Kidney (tissue), 14 donors: ENCODE data around the gene CHD5. TPM values are rescaled to one million over a fixed set of nuclear protein-coding genes. Genes with fewer than 3 reads are reported as not detected.

ENCODE experiments used
- DNase-seq, 5 donors: peaks; one replicate each; pipeline ENCODE4 v3.0.0-alpha.2; 2013 to 2020
- FAIRE-seq: peaks from 2 replicates; lab custom pipeline; 2012; peaks lifted over from hg19 to GRCh38; lab: Jason Lieb, UNC
- H3K27ac ChIP-seq, 2 donors: one replicate each; pipeline ENCODE4 v1.7.0; 2013; ENCODE audit warnings: low read depth in 2 of 2, low read length in 2 of 2, inconsistent platforms in 1 of 2
- H3K27me3 ChIP-seq: one replicate; pipeline ENCODE4 v1.7.1; 2013; ENCODE audit warnings: low read length, inconsistent platforms; ENCODE audit not compliant: control insufficient read depth, insufficient read depth
- H3K36me3 ChIP-seq, 3 donors: one replicate each; pipeline versions ENCODE4 v1.7.0 to v1.7.1; 2013; ENCODE audit warnings: low read length in 3 of 3, control low read depth in 1 of 3, inconsistent platforms in 1 of 3; ENCODE audit not compliant: insufficient read depth in 3 of 3, control insufficient read depth in 2 of 3
- H3K4me1 ChIP-seq, 3 donors: one replicate each; pipeline versions ENCODE4 v1.7.0 to v1.7.1; 2013; ENCODE audit warnings: low read length in 3 of 3, inconsistent platforms in 1 of 3, low read depth in 1 of 3; ENCODE audit not compliant: control insufficient read depth in 2 of 3, insufficient read depth in 2 of 3
- H3K4me3 ChIP-seq, 3 donors: one replicate each; pipeline versions ENCODE4 v1.7.0 to v1.8.1; 2013; ENCODE audit warnings: low read length in 3 of 3, control low read depth in 1 of 3, inconsistent platforms in 1 of 3
- H3K9ac ChIP-seq, 3 donors: one replicate each; pipeline versions ENCODE4 v1.7.0 to v1.7.1; 2013; ENCODE audit warnings: low read length in 3 of 3, control low read depth in 1 of 3, inconsistent platforms in 1 of 3
- H3K9me3 ChIP-seq, 3 donors: one replicate each; pipeline versions ENCODE4 v1.7.0 to v1.7.1; 2013; ENCODE audit warnings: low read length in 3 of 3, control low read depth in 1 of 3, inconsistent platforms in 1 of 3; ENCODE audit not compliant: control insufficient read depth in 2 of 3, insufficient read depth in 1 of 3
- intact Hi-C: fragments of 100-400 bp; cut with DNase I; formaldehyde crosslinking; loops from one replicate; pipeline ENCODE4 v1.11.1; 2022
- polyA plus RNA-seq: library from polyadenylated mRNA; stranded (reverse); fragments of 350-450 nt; fragmentation: Illumina TruSeq; extraction: RNeasy Lipid Tissue Mini Kit (QIAGEN cat#74804); gene quantifications from one replicate; pipeline ENCODE4 v1.2.3, GENCODE V29; 2014; ENCODE audit warnings: low read depth, low replicate concordance; ENCODE audit not compliant: insufficient read depth
- total RNA-seq: library from RNA; stranded (reverse); fragmentation: NEBNext Ultra II Directional; extraction: Animal tissue kit (Norgen Biotek cat#: 25700); gene quantifications from one replicate; pipeline ENCODE4 v1.2.1, GENCODE V29; 2021
- TF ChIP-seq, protein P1 (sequence below): IDR thresholded peaks from 3 replicates; pipeline ENCODE4 v1.5.1; 2012; ENCODE audit warnings: mild to moderate bottlenecking, moderate library complexity, borderline replicate concordance; ENCODE audit not compliant: insufficient read depth; ENCODE audit errors: extremely low read depth
- donor health status: control.
- donor health status: control.
- donor health status: control.
- donor health status: control.
- donor health status: control.
- donor health status: DM: yes; HTN: yes; CAD: no.
- donor health status: Normal renal cell carcinoma (clear cell type).

CHD5 gene
- total and polyA plus RNA-seq, 2 donors from 2014 or later, result 0.54 to 0.85 TPM

DNA sequence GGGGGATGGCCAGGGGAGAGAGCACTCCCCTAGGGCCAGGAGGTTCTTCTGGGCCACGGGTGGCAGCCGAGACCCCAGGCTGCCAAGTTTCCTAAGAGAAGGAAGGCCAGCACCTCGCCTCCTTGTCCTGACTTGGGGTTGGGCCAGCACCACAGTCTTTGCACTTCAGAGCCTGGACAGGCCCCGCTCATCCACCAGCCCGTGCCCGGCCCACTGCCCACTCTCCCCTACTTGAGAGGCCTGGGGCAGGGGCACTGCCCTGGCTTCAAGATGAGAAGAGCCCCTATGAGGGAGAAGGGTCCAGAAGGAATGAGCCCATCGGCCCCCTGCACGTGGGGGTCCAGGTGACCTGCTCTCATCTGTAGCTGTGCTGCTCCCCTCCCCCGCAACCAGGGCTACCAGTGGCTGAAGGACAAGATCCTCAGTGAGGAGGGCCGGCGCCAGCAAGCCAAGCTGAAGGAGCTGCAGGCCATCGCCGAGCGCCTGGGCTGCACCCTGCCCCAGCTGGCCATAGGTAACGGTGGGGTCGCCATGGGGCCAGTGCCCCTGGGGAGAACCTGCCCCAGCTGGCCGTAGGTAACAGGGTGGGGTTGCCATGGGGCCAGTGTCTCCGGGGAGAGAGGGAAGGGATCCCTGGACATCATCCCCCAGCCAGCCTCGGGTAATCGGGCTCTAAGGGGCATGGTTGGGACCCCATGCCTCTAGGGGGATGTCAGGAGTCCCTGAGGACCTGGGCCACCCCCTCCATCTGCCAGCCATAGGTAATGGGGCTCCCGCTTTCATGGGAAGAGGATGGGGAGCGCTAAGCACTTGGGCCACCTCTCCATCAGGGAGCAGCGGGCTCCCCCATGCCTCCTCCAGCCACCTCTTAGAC lies 83.6 kb downstream of the CHD5 start:
- TF ChIP-seq, protein P1, sequence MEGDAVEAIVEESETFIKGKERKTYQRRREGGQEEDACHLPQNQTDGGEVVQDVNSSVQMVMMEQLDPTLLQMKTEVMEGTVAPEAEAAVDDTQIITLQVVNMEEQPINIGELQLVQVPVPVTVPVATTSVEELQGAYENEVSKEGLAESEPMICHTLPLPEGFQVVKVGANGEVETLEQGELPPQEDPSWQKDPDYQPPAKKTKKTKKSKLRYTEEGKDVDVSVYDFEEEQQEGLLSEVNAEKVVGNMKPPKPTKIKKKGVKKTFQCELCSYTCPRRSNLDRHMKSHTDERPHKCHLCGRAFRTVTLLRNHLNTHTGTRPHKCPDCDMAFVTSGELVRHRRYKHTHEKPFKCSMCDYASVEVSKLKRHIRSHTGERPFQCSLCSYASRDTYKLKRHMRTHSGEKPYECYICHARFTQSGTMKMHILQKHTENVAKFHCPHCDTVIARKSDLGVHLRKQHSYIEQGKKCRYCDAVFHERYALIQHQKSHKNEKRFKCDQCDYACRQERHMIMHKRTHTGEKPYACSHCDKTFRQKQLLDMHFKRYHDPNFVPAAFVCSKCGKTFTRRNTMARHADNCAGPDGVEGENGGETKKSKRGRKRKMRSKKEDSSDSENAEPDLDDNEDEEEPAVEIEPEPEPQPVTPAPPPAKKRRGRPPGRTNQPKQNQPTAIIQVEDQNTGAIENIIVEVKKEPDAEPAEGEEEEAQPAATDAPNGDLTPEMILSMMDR, result no peak
- H3K27me3 ChIP-seq, result no peaks in the 10 kb centered on the region
- intact Hi-C loops, result no loop called here
- no peaks in the 10 kb centered on the region for H3K4me1 ChIP-seq
- no peak for FAIRE-seq
- no peak overlapping the region for H3K27ac ChIP-seq
- H3K9me3 ChIP-seq, result no peaks in the 10 kb centered on the region
- H3K36me3 ChIP-seq, result peaks cover 0 to 3% (median 0%) of the 10 kb centered on the region in 3 donors
- H3K9ac ChIP-seq, result no peak overlapping the region
- DNase-seq, result peak in 1 of 5 donors; percentile 65
- no peak overlapping the region for H3K4me3 ChIP-seq

DNA sequence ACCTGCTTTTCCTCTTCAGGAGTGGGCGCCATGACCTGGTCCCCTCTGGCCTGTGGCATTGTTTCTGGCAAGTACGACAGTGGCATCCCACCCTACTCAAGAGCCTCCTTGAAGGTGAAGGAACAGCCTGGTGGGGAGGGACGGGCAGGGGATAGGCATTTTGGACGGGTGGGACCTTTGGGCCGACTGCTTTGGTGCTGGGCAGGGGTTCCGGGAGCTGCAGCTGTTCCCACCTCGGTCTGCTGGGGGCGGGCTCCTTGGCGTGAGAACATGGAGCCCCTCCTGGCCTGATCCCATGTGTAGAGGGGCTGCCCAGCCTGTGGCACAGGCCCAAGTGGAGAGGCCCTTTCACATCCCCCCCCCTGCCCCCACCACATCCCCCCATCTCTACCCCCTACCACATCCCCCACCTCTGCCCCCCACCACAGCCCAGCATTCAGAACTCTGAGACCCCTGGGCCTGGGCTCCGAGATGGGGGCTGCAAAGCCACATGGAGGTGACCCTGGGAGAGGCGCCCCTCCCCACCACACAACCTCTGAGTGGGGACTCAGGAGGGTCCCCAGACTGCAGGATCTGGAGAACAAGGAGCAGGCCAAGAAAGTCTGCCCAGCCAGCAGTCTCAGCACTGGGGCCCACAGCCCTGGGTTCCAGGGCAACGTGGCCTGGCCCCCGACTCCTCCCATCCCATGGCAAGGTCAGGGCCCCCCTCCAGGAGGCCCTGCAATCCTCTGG lies 84.4 kb downstream of the CHD5 start:
- no peak for FAIRE-seq
- DNase-seq, result peak in 1 of 5 donors; percentile 71
- H3K27me3 ChIP-seq, result no peaks in the 10 kb centered on the region
- H3K4me3 ChIP-seq, result no peak overlapping the region
- H3K27ac ChIP-seq, result no peak overlapping the region
- no peaks in the 10 kb centered on the region for H3K4me1 ChIP-seq
- TF ChIP-seq, protein P1, result no peak
- intact Hi-C loops, result no loop called here
- H3K9me3 ChIP-seq, result no peaks in the 10 kb centered on the region
- peaks cover 0 to 3% (median 0%) of the 10 kb centered on the region in 3 donors for H3K36me3 ChIP-seq
- H3K9ac ChIP-seq, result no peak overlapping the region

DNA sequence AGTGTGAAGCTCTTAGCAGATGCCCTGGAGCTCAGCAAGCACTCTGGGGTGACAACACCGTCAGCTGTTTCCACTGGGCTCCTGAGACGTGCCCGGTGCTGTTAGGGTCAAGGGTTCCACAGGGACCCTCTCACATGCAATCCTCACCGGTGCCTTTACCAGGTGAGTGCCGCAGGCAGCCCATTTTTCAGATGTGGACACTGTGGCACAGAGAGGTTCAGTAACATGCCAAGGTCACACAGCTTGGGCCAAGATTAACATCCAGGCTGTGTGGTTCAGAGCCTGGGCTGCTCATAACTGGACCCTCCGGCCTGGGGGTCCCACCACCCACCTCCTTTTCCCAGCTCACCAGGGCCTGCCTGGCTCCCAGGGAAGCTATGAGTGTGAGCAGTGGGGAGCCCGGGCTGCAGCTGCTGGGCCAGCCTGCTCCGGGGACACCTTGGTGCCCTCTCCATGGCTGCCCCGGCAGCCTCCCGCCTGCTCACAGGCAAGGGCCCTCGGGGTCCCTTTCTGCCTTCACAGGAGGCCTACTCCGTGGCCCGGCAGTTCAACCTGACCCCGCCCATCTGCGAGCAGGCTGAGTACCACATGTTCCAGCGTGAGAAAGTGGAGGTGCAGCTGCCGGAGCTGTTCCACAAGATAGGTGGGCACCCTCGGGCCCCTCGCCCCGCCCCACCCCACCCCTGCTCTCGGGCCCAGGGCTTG lies 85.2 kb downstream of the CHD5 start:
- H3K9me3 ChIP-seq, result no peaks in the 10 kb centered on the region
- no peaks in the 10 kb centered on the region for H3K27me3 ChIP-seq
- peaks cover 0 to 3% (median 0%) of the 10 kb centered on the region in 3 donors for H3K36me3 ChIP-seq
- H3K4me1 ChIP-seq, result no peaks in the 10 kb centered on the region
- no peak overlapping the region for H3K9ac ChIP-seq
- FAIRE-seq (no peak), DNase-seq (peak in 1 of 5 donors; percentile 68)
- H3K4me3 ChIP-seq, result no peak overlapping the region
- TF ChIP-seq, protein P1, result no peak
- intact Hi-C loops, result no loop called here
- no peak overlapping the region for H3K27ac ChIP-seq
